Right lobe of liver (tissue), 6 donors: ENCODE measurements around the gene RC3H1. TPM values are rescaled to one million over a fixed set of nuclear protein-coding genes. Genes with fewer than 3 reads are reported as not detected.

ENCODE experiments used
- ATAC-seq, 4 donors: fragments of 200-7000 bp; cut with Tn5 transposase; one replicate each; pipeline ENCODE4 v1.9.1; 2020; ENCODE audit warnings: mild to moderate bottlenecking in 4 of 4, moderate library complexity in 4 of 4
- DNase-seq, 3 donors: peaks; one replicate each; pipeline ENCODE4 v3.0.0-alpha.2; 2020
- H3K27ac ChIP-seq, 3 donors: fragments of 200-600 bp; one replicate each; pipeline ENCODE4 v1.8.0; 2022
- H3K27me3 ChIP-seq, 2 donors: fragments of 200-600 bp; one replicate each; pipeline ENCODE4 v1.8.0; 2022
- H3K36me3 ChIP-seq, 4 donors: fragments of 200-600 bp; sonication (generic) in 1 of 4; one replicate each; pipeline versions ENCODE4 v1.5.1 to v1.8.0; 2017 to 2022; ENCODE audit warnings: control low read depth in 1 of 4
- H3K4me1 ChIP-seq, 4 donors: fragments of 200-600 bp; sonication (generic) in 1 of 4; one replicate each; pipeline versions ENCODE4 v1.5.1 to v1.8.0; 2017 to 2022; ENCODE audit warnings: control low read depth in 1 of 4
- H3K4me3 ChIP-seq, 3 donors: fragments of 200-600 bp; one replicate each; pipeline ENCODE4 v1.8.0; 2022
- H3K9me3 ChIP-seq, 4 donors: fragments of 200-600 bp; sonication (generic) in 1 of 4; one replicate each; pipeline versions ENCODE4 v1.5.1 to v1.8.0; 2017 to 2022; ENCODE audit warnings: control low read depth in 1 of 4
- CTCF ChIP-seq, 4 donors: fragments of 200-600 bp in 3 of 4; fragments of 450-650 bp in 1 of 4; IDR thresholded peaks; one replicate each; pipeline versions ENCODE4 v1.5.1 to v1.8.0; 2016 to 2022; ENCODE audit warnings: antibody characterized with exemption in 4 of 4, mild to moderate bottlenecking in 2 of 4
- POLR2A ChIP-seq: fragments of 450-650 bp; IDR thresholded peaks from one replicate; pipeline ENCODE4 v1.6.1; 2017; ENCODE audit warnings: antibody characterized with exemption, mild to moderate bottlenecking
- WGBS: methylation state at CpG from one replicate; pipeline ENCODE4 v1.1.6; 2018; ENCODE audit warnings: low coverage, low lambda C conversion rate; ENCODE audit not compliant: insufficient coverage; ENCODE audit errors: missing lambda C conversion rate; 5-methylcytosine and 5-hydroxymethylcytosine counted together
- intact Hi-C, 2 donors: fragments of 100-400 bp; cut with DNase I; formaldehyde crosslinking; loops; one replicate each; pipeline versions ENCODE4 v1.11.2 to v1.14.1; 2022
- total RNA-seq, 6 experiments: library from RNA; depleted of rRNA in 2 of 6; stranded (reverse); fragments of >200 nt in 2 of 6; fragmentation: NEBNext Ultra II Directional in 3 of 6; extraction: Animal tissue kit (Norgen Biotek cat#: 25700) in 3 of 6; gene quantifications; one replicate each; pipeline versions ENCODE4 v1.1.0 to v1.2.4, GENCODE V29; 2016 to 2023
- donor health status: DM: no; HTN: yes; CAD: no.
- donor health status: DM: no; HTN: no; CAD: no.
- donor health status: DM: no; HTN: no; CAD: no.
- donor health status: DM: no; HTN: yes; CAD: no.
- donor health status: DM: no; HTN: yes; CAD: no.

RC3H1 gene
- total RNA-seq, 6 experiments from 2014 or later = 15.7 to 22.2 (median 17.7) TPM

GRCh38 chr1:173917635-173918493, 104.3 kb downstream of the RC3H1 start:
- ATAC-seq (peak; percentile 32 to 50 (median 50)), DNase-seq (peak; percentile 31 to 69 (median 62))
- Histone ChIP-seq H3K4me3 (peak overlapping the region in 2 of 3 donors; percentile 84 to 88), H3K27ac (peak overlapping the region; percentile 73 to 94 (median 89)), H3K27me3 (no peaks in the 10 kb centered on the region), H3K36me3 (peaks cover 0 to 17% (median 4%) of the 10 kb centered on the region in 4 donors), H3K4me1 (peaks cover 0 to 37% (median 6%) of the 10 kb centered on the region in 4 donors), H3K9me3 (no peaks in the 10 kb centered on the region)
- TF ChIP-seq CTCF (IDR thresholded peaks at IDR 0.05) (no peak), POLR2A (no peak)
- 39% methylated on average over 6 of the region's 12 CpGs for WGBS
- intact Hi-C loops = no loop called here

- no peaks in the 10 kb centered on the region for H3K27me3 ChIP-seq
- DNase-seq (peak; percentile 60 to 89 (median 77)), ATAC-seq (peak; percentile 81 to 89 (median 83))
- peak within 1 kb of the TSS; percentile 63 to 88 (median 84) for H3K4me3 ChIP-seq
- H3K9me3 ChIP-seq = no peaks in the 10 kb centered on the region
- WGBS = 16% methylated on average over 3 of the region's 3 CpGs
- peaks cover 0 to 44% (median 6%) of the 10 kb centered on the region in 4 donors for H3K4me1 ChIP-seq
- intact Hi-C loops = no loop called here
- peak within 1 kb of the TSS; percentile 73 to 94 (median 89) for H3K27ac ChIP-seq
- TF ChIP-seq POLR2A (peak; percentile 51), CTCF (IDR thresholded peaks at IDR 0.05) (no peak)
- peaks cover 0 to 25% (median 5%) of the 10 kb centered on the region in 4 donors for H3K36me3 ChIP-seq
Measured at GRCh38 chr1:173917149-173917548, 105.0 kb downstream of the RC3H1 start, which contains the start of gene SERPINC1. Gene SERPINC1 (minus strand): TSS chr1:173917327. CDS start chr1:173917259, 68 bp downstream.

GRCh38 chr1:173916667-173917066, 105.5 kb downstream of the RC3H1 start:
- peak overlapping the region; percentile 63 to 88 (median 84) for H3K4me3 ChIP-seq
- peak in 2 of 3 donors; percentile 49 to 57 for DNase-seq
- 44% methylated on average over 4 of the region's 4 CpGs for WGBS
- H3K27ac ChIP-seq = peak overlapping the region; percentile 51 to 94 (median 89)
- TF ChIP-seq CTCF (IDR thresholded peaks at IDR 0.05) = no peak
- TF ChIP-seq POLR2A = no peak
- peaks cover 0 to 44% (median 6%) of the 10 kb centered on the region in 4 donors for H3K4me1 ChIP-seq
- no peaks in the 10 kb centered on the region for H3K9me3 ChIP-seq
- intact Hi-C loops = no loop called here
- H3K36me3 ChIP-seq = peaks cover 0 to 29% (median 8%) of the 10 kb centered on the region in 4 donors
- peak; percentile 2 to 53 (median 30) for ATAC-seq
- no peaks in the 10 kb centered on the region for H3K27me3 ChIP-seq

- H3K36me3 ChIP-seq = peaks cover 0 to 39% (median 13%) of the 10 kb centered on the region in 4 donors
- peak overlapping the region; percentile 63 to 88 (median 84) for H3K4me3 ChIP-seq
- no peaks in the 10 kb centered on the region for H3K9me3 ChIP-seq
- H3K27ac ChIP-seq = peak overlapping the region; percentile 1 to 94 (median 89)
- peaks cover 0 to 49% (median 11%) of the 10 kb centered on the region in 4 donors for H3K4me1 ChIP-seq
- no peak for TF ChIP-seq CTCF (IDR thresholded peaks at IDR 0.05)
- TF ChIP-seq POLR2A = no peak
- no peaks in the 10 kb centered on the region for H3K27me3 ChIP-seq
- WGBS = 34% methylated on average over 2 of the region's 2 CpGs
- DNase-seq (no peak), ATAC-seq (peak in 1 of 4 donors; percentile 7)
- intact Hi-C loops = no loop called here
Measured at GRCh38 chr1:173915596-173915995, 106.6 kb downstream of the RC3H1 start.
